GM19463 (cell line): ENCODE measurements around the gene MFRP.

Experiments
- ATAC-seq: cut with Tn5 transposase; IDR thresholded peaks from one replicate; pipeline ENCODE4 v1.9.1; 2021; ENCODE audit warnings: mild to moderate bottlenecking, moderate library complexity; ENCODE audit not compliant: unreplicated experiment

MFRP gene

GRCh38 chr11:119373059-119373920 lies 26.8 kb upstream of the MFRP start:
- no peak for ATAC-seq

GRCh38 chr11:119372260-119373058 lies 26.0 kb upstream of the MFRP start:
- ATAC-seq = no peak

DNA sequence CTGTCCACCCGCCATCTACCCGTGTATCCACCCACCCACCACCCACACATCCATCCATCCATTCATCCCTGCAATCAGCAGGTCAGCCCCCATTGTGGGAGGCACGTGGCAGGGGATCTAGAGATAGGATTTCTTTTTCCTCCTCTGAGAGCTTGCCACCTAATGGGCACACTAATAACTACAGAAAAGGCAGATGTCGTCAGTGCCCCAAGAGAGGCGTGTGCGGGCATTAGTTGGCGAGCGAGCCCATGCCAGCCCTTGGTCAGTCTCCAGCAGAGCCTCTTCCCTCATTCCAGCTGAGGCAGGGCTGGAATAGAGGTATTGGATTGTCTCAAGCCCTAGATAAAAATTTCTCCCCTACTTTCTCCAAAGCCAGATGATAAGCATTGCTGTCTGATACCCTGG lies 25.3 kb upstream of the MFRP start:
- no peak for ATAC-seq

DNA sequence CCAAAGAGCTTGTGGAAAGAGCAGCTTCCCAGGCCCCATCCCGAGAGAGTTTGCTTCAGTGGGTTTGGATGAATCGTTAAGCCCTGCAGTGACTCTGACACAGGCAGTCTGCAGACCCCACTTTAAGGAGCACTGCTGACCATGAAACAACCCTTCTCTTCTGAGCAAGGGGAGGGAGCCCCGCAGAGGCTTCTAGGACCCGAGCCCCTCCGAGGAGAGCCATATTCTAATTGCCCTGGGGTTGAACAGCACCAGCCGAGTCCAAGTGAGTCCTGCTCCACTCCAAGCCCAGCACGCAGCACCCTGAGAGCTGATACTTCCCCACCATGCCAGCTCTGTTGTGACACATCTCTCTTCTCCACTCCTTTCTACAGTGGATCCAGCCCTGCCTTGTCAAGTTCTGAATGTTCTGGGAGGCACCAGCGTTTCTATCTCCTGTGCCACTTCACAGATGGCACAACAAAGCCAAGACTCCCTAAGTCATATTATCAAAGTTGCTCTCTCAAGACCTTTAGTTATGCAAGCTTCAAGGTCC lies 24.6 kb upstream of the MFRP start:
- no peak for ATAC-seq

DNA sequence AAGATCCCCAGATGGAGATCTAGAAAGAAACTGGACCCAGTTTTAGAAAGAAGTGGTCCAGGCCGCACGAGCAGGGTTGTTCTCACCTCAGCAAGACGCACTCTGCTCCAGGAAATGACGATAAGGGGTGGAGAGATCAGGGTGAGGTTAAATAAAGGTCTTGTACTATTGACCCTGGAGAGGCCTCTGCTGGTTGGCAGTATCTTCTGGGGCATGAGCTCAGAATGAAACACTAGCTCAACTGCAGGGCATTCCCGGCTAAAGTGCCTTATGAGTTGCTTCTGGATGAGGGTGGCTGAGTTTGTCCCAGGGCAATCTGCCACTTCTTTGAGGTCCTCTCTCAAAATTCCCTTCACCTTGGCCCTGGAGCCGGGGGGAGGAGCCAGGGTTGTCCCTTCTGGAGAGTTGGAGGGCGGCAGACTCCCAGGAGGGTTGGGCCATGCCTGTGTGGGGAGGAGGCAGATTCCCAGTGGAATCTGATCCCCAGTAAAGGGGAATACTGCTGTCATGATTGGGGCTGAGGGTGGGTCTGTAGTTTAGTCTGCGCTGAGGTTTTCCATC lies 24.1 kb upstream of the MFRP start:
- no peak for ATAC-seq

- ATAC-seq = no peak
These were observed 22.8 kb upstream of the MFRP start for GRCh38 chr11:119369132-119369925.

DNA sequence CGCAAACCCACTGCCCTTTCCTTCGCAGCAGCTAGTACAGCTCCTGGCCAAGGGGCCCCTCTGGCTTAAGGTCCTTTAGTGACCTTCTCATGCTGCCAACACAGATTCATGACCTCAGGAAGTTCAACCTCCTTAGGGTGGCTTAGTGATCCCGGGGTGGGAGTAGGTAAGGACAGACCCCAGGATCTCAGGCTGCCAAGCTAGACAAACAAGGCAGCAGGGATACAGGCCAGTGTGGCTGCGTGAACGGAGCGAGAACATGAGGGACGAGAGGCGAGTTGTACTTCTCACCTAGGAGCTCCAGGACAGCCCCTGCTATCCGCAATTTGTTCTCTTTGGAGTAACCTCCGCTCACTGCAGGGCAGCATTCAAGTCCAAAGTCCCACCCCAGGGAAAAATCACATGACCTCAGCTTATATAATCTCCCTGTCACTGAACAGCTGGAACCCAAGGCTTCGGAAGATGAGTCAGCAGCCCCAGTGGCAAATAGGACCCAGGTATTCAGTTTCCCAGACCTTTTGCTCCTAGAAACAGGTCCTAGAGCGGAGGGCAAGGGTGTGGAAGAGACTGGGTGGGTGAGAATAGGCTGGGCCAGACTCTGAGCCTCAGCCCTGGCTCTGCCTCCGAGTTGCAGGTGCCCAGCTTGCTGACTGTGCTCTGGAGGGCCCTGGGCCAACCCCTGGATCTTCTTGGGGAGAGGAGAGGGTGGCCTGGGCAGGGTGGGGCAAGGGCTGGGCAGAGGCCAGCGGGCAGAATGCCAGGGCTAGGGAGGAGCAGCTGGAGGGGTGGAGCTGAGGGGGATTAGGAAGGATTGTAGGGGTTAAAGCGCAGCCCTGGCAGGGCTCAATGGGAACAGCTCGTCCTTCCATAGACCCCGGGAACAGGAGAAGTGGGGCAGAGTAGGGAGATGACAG lies 21.9 kb upstream of the MFRP start:
- ATAC-seq = no peak

GRCh38 chr11:119367661-119368120 lies 21.2 kb upstream of the MFRP start:
- no peak for ATAC-seq

GRCh38 chr11:119366690-119367620 lies 20.4 kb upstream of the MFRP start:
- no peak for ATAC-seq

DNA sequence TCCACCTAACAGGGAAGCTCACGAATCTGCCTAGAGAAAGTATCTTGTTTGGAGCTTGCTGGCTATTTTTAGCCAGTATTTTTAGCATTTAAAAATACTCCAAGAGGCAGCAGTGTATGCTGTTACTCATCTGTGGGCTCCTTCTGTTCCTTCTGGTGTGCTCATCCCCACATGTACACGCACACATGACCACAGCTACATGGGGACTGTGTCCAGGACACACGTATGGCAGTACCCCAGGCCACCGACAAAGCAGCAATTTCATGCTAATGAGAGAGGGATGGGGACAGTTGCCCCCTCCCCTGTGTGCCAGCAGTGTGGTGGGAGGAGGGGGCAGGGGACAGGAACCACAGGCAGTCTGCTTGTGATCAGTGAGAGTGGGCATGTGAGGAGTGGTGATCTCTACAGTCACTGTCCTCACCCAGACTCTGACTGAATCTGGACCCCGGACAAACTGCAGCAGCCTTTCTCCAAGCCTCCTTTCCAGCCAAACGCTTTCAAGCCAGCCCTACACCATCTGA lies 18.6 kb upstream of the MFRP start:
- ATAC-seq = no peak

DNA sequence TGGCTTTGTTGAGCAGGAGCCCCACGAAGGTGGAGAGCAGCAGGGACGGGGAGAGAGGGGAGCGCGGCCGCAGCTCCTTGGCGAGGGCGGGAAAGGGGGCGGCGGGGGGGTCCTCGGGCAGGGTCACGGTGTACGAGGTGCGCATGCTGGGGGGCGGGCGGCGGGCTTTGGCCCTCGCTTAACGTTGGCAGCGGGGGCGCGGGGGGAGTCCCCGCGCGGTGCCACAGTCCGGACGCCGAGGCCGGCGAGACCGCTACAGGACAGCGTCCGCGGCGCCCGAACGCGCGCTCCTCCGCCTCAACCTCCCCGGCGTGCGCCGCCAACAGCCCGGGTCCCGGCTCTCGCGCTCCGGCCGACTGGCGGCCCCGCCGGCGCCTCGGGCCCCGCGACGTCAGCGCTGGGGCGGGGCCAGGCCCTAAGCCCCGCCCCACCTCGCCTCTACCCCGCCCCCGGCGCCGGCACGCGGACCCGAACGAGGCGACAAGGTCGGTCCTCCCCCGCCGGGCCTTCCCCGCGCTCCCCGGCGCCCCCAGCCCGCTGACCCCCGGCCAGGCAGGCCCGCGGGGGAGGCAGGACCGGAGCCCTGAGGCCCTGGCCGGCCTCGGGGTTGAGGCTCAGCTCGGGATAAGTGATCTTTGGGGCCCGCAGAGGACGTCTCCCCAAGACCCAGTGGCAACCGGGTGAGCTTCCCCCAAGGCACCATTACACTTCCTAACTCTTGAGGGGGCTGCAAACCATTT lies 17.5 kb upstream of the MFRP start:
- no peak for ATAC-seq

DNA sequence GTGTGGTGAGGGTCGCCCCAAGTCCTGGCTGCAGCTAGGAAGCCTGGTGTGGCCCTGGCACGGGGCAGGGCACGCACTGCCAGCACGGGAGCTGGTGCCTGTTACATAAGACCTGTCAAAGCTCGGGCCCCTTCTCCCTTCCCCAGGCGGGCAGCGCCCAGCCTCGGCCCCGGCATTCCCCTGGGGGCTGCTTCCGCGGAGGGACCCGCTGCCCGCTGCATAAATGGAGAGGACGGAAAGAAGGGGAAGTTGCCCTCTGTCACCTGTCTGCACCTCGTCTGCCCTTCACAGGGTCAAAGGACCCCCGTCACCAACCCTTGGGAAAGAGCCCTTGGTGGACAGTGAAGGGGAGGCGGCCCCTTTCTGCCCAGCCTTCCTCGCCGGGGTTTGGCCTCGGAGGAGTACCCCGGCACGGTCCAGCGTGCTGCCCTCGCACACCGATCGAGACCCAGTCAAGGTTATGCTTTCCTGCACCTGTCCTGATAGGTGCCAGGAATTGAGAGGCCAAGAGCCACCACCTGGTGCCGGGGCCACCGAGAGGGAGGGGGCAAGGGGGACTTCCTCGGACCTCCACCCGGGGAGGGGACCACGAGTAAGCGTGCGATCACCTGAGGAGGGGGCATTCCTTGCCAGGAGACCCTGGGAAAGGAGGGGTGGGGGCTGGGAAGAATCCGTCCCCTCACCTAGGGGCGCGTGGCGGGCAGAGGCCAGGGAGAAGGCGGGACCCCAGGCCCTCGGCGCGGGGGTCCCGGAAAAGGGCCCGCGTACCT lies 16.8 kb upstream of the MFRP start:
- no peak for ATAC-seq

- ATAC-seq = no peak
These were observed 16.2 kb upstream of the MFRP start for GRCh38 chr11:119362741-119363080.

GRCh38 chr11:119361941-119362725 lies 15.6 kb upstream of the MFRP start:
- ATAC-seq = no peak

- no peak for ATAC-seq
These were observed 14.7 kb upstream of the MFRP start for GRCh38 chr11:119361056-119361787.
